Measurements from ENCODE around the gene ATP13A4. TPM values are rescaled to one million over a fixed set of nuclear protein-coding genes. Genes with fewer than 3 reads are reported as not detected.

Gene ATP13A4
- total RNA-seq, 2 donors from 2014 or later = 7.9 to 14.3 TPM

DNA sequence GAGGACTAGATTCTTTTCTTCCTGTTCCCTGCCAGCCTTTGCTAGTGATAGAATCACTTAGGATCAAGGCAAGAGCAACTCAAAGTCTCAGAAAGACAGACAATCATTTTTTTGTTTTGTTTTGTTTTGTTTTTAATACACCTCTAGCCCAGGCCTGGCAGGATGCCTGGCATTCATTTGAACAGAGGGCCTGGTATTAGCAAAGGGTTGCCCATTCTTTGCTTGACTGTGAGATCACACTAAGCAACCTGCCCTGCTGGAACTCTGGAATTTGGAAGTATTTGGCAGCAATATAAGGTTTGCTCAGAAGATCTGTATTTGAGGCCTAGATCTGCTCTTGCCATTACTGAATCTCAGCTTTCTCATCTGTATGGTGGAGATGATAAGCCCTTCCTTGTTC is 154.4 kb downstream of the ATP13A4 start:
- peak overlapping the region in 2 of 4 donors; percentile 10 to 11 for H3K27ac ChIP-seq
- DNase-seq (peak; percentile 13 to 41 (median 24)), ATAC-seq (no peak)
- no peak overlapping the region for H3K4me3 ChIP-seq
- TF ChIP-seq, protein P1, sequence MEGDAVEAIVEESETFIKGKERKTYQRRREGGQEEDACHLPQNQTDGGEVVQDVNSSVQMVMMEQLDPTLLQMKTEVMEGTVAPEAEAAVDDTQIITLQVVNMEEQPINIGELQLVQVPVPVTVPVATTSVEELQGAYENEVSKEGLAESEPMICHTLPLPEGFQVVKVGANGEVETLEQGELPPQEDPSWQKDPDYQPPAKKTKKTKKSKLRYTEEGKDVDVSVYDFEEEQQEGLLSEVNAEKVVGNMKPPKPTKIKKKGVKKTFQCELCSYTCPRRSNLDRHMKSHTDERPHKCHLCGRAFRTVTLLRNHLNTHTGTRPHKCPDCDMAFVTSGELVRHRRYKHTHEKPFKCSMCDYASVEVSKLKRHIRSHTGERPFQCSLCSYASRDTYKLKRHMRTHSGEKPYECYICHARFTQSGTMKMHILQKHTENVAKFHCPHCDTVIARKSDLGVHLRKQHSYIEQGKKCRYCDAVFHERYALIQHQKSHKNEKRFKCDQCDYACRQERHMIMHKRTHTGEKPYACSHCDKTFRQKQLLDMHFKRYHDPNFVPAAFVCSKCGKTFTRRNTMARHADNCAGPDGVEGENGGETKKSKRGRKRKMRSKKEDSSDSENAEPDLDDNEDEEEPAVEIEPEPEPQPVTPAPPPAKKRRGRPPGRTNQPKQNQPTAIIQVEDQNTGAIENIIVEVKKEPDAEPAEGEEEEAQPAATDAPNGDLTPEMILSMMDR (IDR thresholded peaks at IDR 0.05) = no peak
- TF ChIP-seq POLR2A (IDR thresholded peaks at IDR 0.05) = no peak
- no peaks in the 10 kb centered on the region for H3K4me1 ChIP-seq
- no peaks in the 10 kb centered on the region for H3K27me3 ChIP-seq
- intact Hi-C loops (cut with DNase I) = no loop called here
- no peaks in the 10 kb centered on the region for H3K9me3 ChIP-seq
- H3K36me3 ChIP-seq (replicated peaks in 1 of 2; ENCODE audit: insufficient read depth in 1 of 2, low read depth in 2 of 2) = no peaks in the 10 kb centered on the region

DNA sequence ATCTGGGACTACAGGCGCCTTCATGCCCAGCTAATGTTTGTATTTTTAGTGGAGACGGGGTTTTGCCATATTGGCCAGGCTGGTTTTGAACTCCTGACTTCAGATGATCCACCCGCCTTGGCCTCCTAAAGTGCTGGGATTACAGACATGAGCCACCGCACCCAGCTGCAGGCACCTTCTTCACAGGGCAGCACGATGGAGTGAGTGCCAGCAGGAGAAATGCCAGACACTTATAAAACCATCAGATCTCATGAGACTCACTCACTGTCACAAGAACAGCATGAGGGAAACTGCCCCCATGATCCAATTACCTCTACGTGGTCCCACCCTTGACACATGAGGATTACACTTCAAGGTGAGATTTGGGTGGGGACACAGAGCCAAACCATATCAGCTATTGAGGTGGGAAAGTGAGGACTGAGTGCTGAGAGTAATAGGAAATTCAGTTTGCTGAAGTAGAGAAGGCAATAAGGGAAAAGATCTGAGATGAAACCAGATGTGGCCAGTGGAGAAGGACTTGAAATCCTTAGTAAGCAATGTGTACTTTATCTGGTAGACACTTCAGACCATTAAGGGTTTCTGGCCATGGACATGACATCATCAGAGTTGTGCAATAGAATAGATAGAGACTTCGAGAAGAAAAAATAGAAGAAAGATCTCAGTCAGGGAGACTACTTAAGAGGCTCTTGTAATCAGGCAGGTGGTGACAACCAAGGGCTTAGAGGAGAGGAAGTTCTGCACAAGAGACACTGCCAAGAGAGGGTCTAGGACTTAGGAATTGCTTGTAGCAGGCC is 158.0 kb downstream of the ATP13A4 start:
- Histone ChIP-seq H3K36me3 (replicated peaks in 1 of 2; ENCODE audit: insufficient read depth in 1 of 2, low read depth in 2 of 2) (no peaks in the 10 kb centered on the region), H3K4me1 (no peaks in the 10 kb centered on the region), H3K9me3 (no peaks in the 10 kb centered on the region), H3K27me3 (no peaks in the 10 kb centered on the region), H3K27ac (no peak overlapping the region), H3K4me3 (no peak overlapping the region)
- no peak for DNase-seq
- TF ChIP-seq, protein P1 (IDR thresholded peaks at IDR 0.05) = no peak
- ATAC-seq = no peak
- intact Hi-C loops (cut with DNase I) = no loop called here
- 59 to 68% methylated on average over 7 of the region's 7 CpGs for WGBS, 2 donors

DNA sequence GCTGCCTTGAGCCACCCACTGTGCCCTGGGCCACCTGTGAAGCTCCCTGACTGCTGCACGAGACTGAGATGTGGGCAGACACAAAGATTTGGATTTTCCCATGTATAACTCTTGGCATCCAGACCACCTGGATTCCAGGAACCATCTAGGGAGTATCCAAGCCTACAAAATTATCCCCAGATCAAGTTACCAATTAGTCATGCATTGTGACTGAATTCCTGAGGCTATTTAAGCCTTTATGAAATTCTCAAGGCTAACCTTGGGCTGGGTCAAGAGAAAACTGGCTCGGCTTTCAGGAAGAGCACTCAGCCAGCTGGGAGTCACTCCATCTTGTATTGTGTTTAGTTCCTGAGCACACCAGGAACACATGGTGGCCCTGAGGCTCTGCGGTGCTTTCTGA is 162.8 kb downstream of the ATP13A4 start:
- TF ChIP-seq, protein P1 (IDR thresholded peaks at IDR 0.05) = no peak
- no peak for TF ChIP-seq POLR2A (IDR thresholded peaks at IDR 0.05)
- intact Hi-C loops (cut with DNase I) = no loop called here
- no peak for DNase-seq
- Histone ChIP-seq H3K27me3 (no peaks in the 10 kb centered on the region), H3K4me3 (no peak overlapping the region), H3K9me3 (no peaks in the 10 kb centered on the region), H3K4me1 (no peaks in the 10 kb centered on the region), H3K27ac (no peak overlapping the region), H3K36me3 (replicated peaks in 1 of 2; ENCODE audit: insufficient read depth in 1 of 2, low read depth in 2 of 2) (no peaks in the 10 kb centered on the region)
- WGBS, 2 donors = 48 to 49% methylated on average over 2 to 3 of the region's 3 CpGs
- ATAC-seq = no peak

DNA sequence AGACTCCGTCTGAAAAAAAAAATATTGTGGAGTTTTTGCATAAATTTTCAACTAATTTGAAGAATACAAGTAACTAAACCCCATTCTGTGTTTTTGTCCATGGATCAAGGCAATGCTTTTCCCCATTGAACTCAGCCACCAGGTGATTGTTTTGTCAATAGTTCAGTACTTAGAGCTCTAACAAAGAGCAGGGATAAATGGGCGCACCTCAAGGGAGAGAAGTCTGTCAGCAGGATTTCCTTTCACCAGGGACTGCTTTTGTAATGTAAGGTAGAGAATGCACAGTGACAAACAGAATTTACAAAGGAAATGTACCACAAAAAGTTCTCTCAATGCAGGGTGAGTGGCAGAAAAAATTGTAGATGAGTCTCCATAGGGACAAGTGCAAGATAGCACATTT is 165.4 kb downstream of the ATP13A4 start:
- H3K36me3 ChIP-seq (replicated peaks in 1 of 2; ENCODE audit: insufficient read depth in 1 of 2, low read depth in 2 of 2) = no peaks in the 10 kb centered on the region
- WGBS, 2 donors = 66 to 72% methylated on average over 2 of the region's 2 CpGs
- H3K27ac ChIP-seq = no peak overlapping the region
- no peaks in the 10 kb centered on the region for H3K9me3 ChIP-seq
- intact Hi-C loops (cut with DNase I) = no loop called here
- H3K4me1 ChIP-seq = no peaks in the 10 kb centered on the region
- TF ChIP-seq, protein P1 (IDR thresholded peaks at IDR 0.05) = no peak
- TF ChIP-seq POLR2A (IDR thresholded peaks at IDR 0.05) = no peak
- ATAC-seq (no peak), DNase-seq (no peak)
- H3K4me3 ChIP-seq = no peak overlapping the region
- H3K27me3 ChIP-seq = no peaks in the 10 kb centered on the region

DNA sequence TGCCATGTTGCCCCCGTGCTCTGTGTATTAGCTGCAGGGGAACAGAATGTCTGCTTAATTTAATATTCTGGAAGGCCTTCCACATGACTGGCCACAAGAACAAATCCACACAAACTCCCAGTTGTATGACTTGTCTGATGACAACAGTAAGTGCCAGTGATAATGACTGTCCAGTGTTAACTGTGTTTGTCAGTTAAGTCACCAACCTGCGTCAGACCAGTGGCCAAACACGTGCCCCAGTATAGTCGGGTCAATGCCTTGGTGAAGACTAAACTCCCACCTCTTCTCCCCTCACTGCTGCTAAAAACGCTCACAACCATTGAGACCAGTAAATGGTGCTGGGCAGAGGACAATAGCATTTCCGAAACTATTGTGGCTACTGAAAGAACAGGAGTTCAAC is 166.3 kb downstream of the ATP13A4 start:
- no peak for TF ChIP-seq POLR2A (IDR thresholded peaks at IDR 0.05)
- TF ChIP-seq, protein P1 (IDR thresholded peaks at IDR 0.05) = no peak
- intact Hi-C loops (cut with DNase I) = no loop called here
- no peak overlapping the region for H3K27ac ChIP-seq
- no peak overlapping the region for H3K4me3 ChIP-seq
- H3K4me1 ChIP-seq = no peaks in the 10 kb centered on the region
- no peak for DNase-seq
- no peaks in the 10 kb centered on the region for H3K36me3 ChIP-seq (replicated peaks in 1 of 2; ENCODE audit: insufficient read depth in 1 of 2, low read depth in 2 of 2)
- 51 to 71% methylated on average over 6 of the region's 6 CpGs for WGBS, 2 donors
- ATAC-seq = no peak
- no peaks in the 10 kb centered on the region for H3K27me3 ChIP-seq
- no peaks in the 10 kb centered on the region for H3K9me3 ChIP-seq
